Mesothelial cell of epicardium (in vitro differentiated cells): ENCODE results near the gene ZSCAN22. TPM values are rescaled to one million over a fixed set of nuclear protein-coding genes. Genes with fewer than 3 reads are reported as not detected.

Source experiments
- DNase-seq, 2 experiments: peaks; one replicate each; pipeline ENCODE4 v3.0.0; 2021; ENCODE audit warnings: low spot score in 2 of 2; ENCODE audit not compliant: unreplicated experiment in 2 of 2
- H3K27ac Mint-ChIP-seq: 2 replicates; pipeline ENCODE4 v1.8.0; 2021; ENCODE audit warnings: mixed read lengths
- H3K27me3 Mint-ChIP-seq: 2 replicates; pipeline ENCODE4 v1.8.0; 2021; ENCODE audit warnings: low read depth, mixed read lengths
- H3K36me3 Mint-ChIP-seq: 2 replicates; pipeline ENCODE4 v1.8.0; 2021; ENCODE audit warnings: mixed read lengths
- H3K4me1 Mint-ChIP-seq: 2 replicates; pipeline ENCODE4 v1.8.0; 2021; ENCODE audit warnings: mixed read lengths
- H3K4me3 Mint-ChIP-seq: 2 replicates; pipeline ENCODE4 v1.8.0; 2021; ENCODE audit warnings: mild to moderate bottlenecking, moderate library complexity, mixed read lengths
- H3K9me3 Mint-ChIP-seq: 2 replicates; pipeline ENCODE4 v1.8.0; 2021; ENCODE audit warnings: mixed read lengths
- CTCF ChIP-seq: fragments of 200-600 bp; sonication (generic); IDR thresholded peaks from one replicate; pipeline ENCODE4 v1.5.0; 2021; ENCODE audit warnings: antibody characterized with exemption; ENCODE audit not compliant: unreplicated experiment
- total RNA-seq: library from RNA; stranded (reverse); gene quantifications from 3 replicates; pipeline ENCODE4 v1.2.1, GENCODE V29; 2021

The ZSCAN22 gene
- total RNA-seq, 1 donor from 2014 or later = 3.8 TPM

- TF ChIP-seq CTCF = no peak
- Mint-ChIP-seq H3K4me3 (no peak overlapping the region), H3K27ac (no peak overlapping the region), H3K9me3 (peaks cover 6% of the 10 kb centered on the region), H3K27me3 (no peaks in the 10 kb centered on the region), H3K4me1 (no peaks in the 10 kb centered on the region), H3K36me3 (peaks cover 21% of the 10 kb centered on the region)
- DNase-seq = no peak
These were observed 8.5 kb upstream of the ZSCAN22 start for GRCh38 chr19:58318297-58318696.

- DNase-seq = no peak
- H3K27ac Mint-ChIP-seq = no peak overlapping the region
- no peak overlapping the region for H3K4me3 Mint-ChIP-seq
- H3K36me3 Mint-ChIP-seq = peaks cover 16% of the 10 kb centered on the region
- H3K4me1 Mint-ChIP-seq = no peaks in the 10 kb centered on the region
- H3K27me3 Mint-ChIP-seq = no peaks in the 10 kb centered on the region
- H3K9me3 Mint-ChIP-seq = peaks cover 6% of the 10 kb centered on the region
- TF ChIP-seq CTCF = no peak
These were observed 7.6 kb upstream of the ZSCAN22 start for GRCh38 chr19:58319241-58319640.

- no peaks in the 10 kb centered on the region for H3K27me3 Mint-ChIP-seq
- no peaks in the 10 kb centered on the region for H3K36me3 Mint-ChIP-seq
- H3K4me1 Mint-ChIP-seq = peaks cover 2% of the 10 kb centered on the region
These were observed 1.3 kb upstream of the ZSCAN22 start for GRCh38 chr19:58325311-58326022.

GRCh38 chr19:58326501-58326913 is 287 bp upstream of the ZSCAN22 start:
- H3K27me3 Mint-ChIP-seq = no peaks in the 10 kb centered on the region
- no peak for TF ChIP-seq CTCF
- no peak for DNase-seq

More at GRCh38 chr19:58325311-58326022, 1.3 kb upstream of the ZSCAN22 start:
- H3K9me3 Mint-ChIP-seq = no peaks in the 10 kb centered on the region
- no peak for TF ChIP-seq CTCF
- H3K4me3 Mint-ChIP-seq = no peak overlapping the region
- no peak for DNase-seq
- no peak overlapping the region for H3K27ac Mint-ChIP-seq

GRCh38 chr19:58328999-58329398 is 2.2 kb downstream of the ZSCAN22 start:
- Mint-ChIP-seq H3K9me3 (no peaks in the 10 kb centered on the region), H3K4me1 (peaks cover 2% of the 10 kb centered on the region), H3K27me3 (no peaks in the 10 kb centered on the region), H3K4me3 (no peak overlapping the region), H3K36me3 (no peaks in the 10 kb centered on the region), H3K27ac (no peak overlapping the region)
- DNase-seq = no peak
- TF ChIP-seq CTCF = no peak

More at GRCh38 chr19:58326501-58326913, 287 bp upstream of the ZSCAN22 start:
- no peak overlapping the region for H3K4me3 Mint-ChIP-seq
- no peaks in the 10 kb centered on the region for H3K9me3 Mint-ChIP-seq
- H3K4me1 Mint-ChIP-seq = peaks cover 2% of the 10 kb centered on the region
- H3K27ac Mint-ChIP-seq = no peak overlapping the region
- no peaks in the 10 kb centered on the region for H3K36me3 Mint-ChIP-seq
